Stimulated activated naive CD4-positive, alpha-beta T cell (primary cell): Measurements from ENCODE around the gene ABCA1.
"Not testable (repeated sequence)": the region's sequence is repeated elsewhere in the genome, so short reads cannot be mapped to it uniquely, and the experiment has no call there.

Experiments used
- DNase-seq, 6 experiments: peaks; one replicate each; lab custom pipeline; 2025; lab: John Stamatoyannopoulos, UW

The ABCA1 gene

GRCh38 chr9:104927912-104928740 is at the start of gene ABCA1:
TSS of gene ABCA1 (minus strand) at chr9:104928155. CDS start at chr9:104903679, 24,476 bp downstream.
- peak; percentile 57 to 77 (median 70) for DNase-seq

GRCh38 chr9:104977580-104977979 is 49.6 kb upstream of the ABCA1 start:
- no peak for DNase-seq

GRCh38 chr9:104977168-104977567 is 49.2 kb upstream of the ABCA1 start:
- no peak for DNase-seq

- DNase-seq, result not testable (repeated sequence)
Observed at GRCh38 chr9:104975966-104976595, 48.1 kb upstream of the ABCA1 start.

GRCh38 chr9:104974053-104974962 is 46.4 kb upstream of the ABCA1 start:
- DNase-seq, result no peak

- no peak for DNase-seq
Observed at GRCh38 chr9:104972242-104972866, 44.4 kb upstream of the ABCA1 start.

- no peak for DNase-seq
Observed at GRCh38 chr9:104971511-104971910, 43.6 kb upstream of the ABCA1 start.

GRCh38 chr9:104970271-104970987 is 42.5 kb upstream of the ABCA1 start:
- peak in 1 of 6 experiments; percentile 9 for DNase-seq

- DNase-seq, result no peak
Observed at GRCh38 chr9:104969116-104969515, 41.2 kb upstream of the ABCA1 start.

- DNase-seq, result peak; percentile 80 to 95 (median 86)
Observed at GRCh38 chr9:104968025-104968982, 40.3 kb upstream of the ABCA1 start.

- no peak for DNase-seq
Observed at GRCh38 chr9:104963076-104963475, 35.1 kb upstream of the ABCA1 start.

GRCh38 chr9:104961701-104962359 is 33.9 kb upstream of the ABCA1 start:
- no peak for DNase-seq

GRCh38 chr9:104961238-104961637 is 33.3 kb upstream of the ABCA1 start:
- DNase-seq, result peak in 5 of 6 experiments; percentile 1 to 44 (median 14)

GRCh38 chr9:104960662-104961061 is 32.7 kb upstream of the ABCA1 start:
- no peak for DNase-seq

- DNase-seq, result no peak
Observed at GRCh38 chr9:104958751-104959150, 30.8 kb upstream of the ABCA1 start.

- not testable (repeated sequence) for DNase-seq
Observed at GRCh38 chr9:104958006-104958405, 30.1 kb upstream of the ABCA1 start.

GRCh38 chr9:104951487-104951886 is 23.5 kb upstream of the ABCA1 start:
- DNase-seq, result no peak

GRCh38 chr9:104950838-104951237 is 22.9 kb upstream of the ABCA1 start:
- DNase-seq, result no peak

- DNase-seq, result no peak
Observed at GRCh38 chr9:104948277-104948676, 20.3 kb upstream of the ABCA1 start.
